Measurements from ENCODE around the gene MAPKAPK2.

MAPKAPK2 gene

GRCh38 chr1:206658981-206659273 is 25.8 kb upstream of the MAPKAPK2 start:
- TF ChIP-seq, protein P1, sequence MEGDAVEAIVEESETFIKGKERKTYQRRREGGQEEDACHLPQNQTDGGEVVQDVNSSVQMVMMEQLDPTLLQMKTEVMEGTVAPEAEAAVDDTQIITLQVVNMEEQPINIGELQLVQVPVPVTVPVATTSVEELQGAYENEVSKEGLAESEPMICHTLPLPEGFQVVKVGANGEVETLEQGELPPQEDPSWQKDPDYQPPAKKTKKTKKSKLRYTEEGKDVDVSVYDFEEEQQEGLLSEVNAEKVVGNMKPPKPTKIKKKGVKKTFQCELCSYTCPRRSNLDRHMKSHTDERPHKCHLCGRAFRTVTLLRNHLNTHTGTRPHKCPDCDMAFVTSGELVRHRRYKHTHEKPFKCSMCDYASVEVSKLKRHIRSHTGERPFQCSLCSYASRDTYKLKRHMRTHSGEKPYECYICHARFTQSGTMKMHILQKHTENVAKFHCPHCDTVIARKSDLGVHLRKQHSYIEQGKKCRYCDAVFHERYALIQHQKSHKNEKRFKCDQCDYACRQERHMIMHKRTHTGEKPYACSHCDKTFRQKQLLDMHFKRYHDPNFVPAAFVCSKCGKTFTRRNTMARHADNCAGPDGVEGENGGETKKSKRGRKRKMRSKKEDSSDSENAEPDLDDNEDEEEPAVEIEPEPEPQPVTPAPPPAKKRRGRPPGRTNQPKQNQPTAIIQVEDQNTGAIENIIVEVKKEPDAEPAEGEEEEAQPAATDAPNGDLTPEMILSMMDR (conservative IDR thresholded peaks at IDR 0.05; ENCODE audit: control insufficient read depth, insufficient read depth, low read depth, low read length), result no peak
- no peak for DNase-seq (ENCODE audit: low read depth)
- no peak overlapping the region for H3K4me3 ChIP-seq (ENCODE audit: control insufficient read depth, low read depth, low read length)

GRCh38 chr1:206660136-206660535 is 24.6 kb upstream of the MAPKAPK2 start:
- H3K4me3 ChIP-seq (ENCODE audit: control insufficient read depth, low read depth, low read length), result no peak overlapping the region
- TF ChIP-seq, protein P1 (conservative IDR thresholded peaks at IDR 0.05; ENCODE audit: control insufficient read depth, insufficient read depth, low read depth, low read length), result no peak
- DNase-seq (ENCODE audit: low read depth), result no peak

DNA sequence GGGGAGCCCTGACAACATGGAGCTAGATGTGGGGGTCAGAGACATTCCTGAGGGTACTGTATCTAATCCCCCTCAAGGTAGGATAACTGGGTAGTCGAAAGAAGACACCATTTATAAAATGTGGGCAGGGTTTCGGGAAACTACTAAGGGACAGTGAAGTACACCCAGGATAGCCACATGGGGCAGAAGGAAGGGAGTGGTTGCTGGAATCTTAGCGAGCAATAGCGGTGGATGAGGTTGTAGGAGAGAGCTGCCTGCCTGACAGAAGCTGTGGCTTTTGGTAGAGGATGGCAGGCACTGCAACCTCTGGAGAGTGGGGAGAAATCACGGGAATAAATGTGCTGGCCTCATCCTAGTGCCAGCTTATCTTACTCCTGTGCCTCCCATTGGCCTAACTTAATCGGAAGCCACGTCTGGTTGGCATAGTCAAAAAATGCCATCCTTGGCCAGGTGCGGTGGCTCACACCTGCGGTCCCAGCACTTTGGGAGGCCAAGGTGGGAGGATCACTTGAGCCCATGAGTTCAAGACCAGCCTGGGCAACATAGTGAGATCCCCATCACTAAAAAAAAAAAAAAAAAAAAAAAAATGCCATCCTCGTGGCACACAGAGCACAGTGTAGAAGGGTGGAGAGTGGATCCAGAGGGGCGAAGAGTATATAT is 23.4 kb upstream of the MAPKAPK2 start:
- no peak overlapping the region for H3K4me3 ChIP-seq (ENCODE audit: control insufficient read depth, low read depth, low read length)
- no peak for DNase-seq (ENCODE audit: low read depth)
- TF ChIP-seq, protein P1 (conservative IDR thresholded peaks at IDR 0.05; ENCODE audit: control insufficient read depth, insufficient read depth, low read depth, low read length), result no peak

GRCh38 chr1:206662396-206663092 is 22.2 kb upstream of the MAPKAPK2 start:
- no peak overlapping the region for H3K4me3 ChIP-seq (ENCODE audit: control insufficient read depth, low read depth, low read length)
- TF ChIP-seq, protein P1 (conservative IDR thresholded peaks at IDR 0.05; ENCODE audit: control insufficient read depth, insufficient read depth, low read depth, low read length), result no peak
- DNase-seq (ENCODE audit: low read depth), result no peak

- H3K4me3 ChIP-seq (ENCODE audit: control insufficient read depth, low read depth, low read length), result no peak overlapping the region
- no peak for DNase-seq (ENCODE audit: low read depth)
- TF ChIP-seq, protein P1 (conservative IDR thresholded peaks at IDR 0.05; ENCODE audit: control insufficient read depth, insufficient read depth, low read depth, low read length), result no peak
Measured at GRCh38 chr1:206663362-206663761, 21.3 kb upstream of the MAPKAPK2 start.

DNA sequence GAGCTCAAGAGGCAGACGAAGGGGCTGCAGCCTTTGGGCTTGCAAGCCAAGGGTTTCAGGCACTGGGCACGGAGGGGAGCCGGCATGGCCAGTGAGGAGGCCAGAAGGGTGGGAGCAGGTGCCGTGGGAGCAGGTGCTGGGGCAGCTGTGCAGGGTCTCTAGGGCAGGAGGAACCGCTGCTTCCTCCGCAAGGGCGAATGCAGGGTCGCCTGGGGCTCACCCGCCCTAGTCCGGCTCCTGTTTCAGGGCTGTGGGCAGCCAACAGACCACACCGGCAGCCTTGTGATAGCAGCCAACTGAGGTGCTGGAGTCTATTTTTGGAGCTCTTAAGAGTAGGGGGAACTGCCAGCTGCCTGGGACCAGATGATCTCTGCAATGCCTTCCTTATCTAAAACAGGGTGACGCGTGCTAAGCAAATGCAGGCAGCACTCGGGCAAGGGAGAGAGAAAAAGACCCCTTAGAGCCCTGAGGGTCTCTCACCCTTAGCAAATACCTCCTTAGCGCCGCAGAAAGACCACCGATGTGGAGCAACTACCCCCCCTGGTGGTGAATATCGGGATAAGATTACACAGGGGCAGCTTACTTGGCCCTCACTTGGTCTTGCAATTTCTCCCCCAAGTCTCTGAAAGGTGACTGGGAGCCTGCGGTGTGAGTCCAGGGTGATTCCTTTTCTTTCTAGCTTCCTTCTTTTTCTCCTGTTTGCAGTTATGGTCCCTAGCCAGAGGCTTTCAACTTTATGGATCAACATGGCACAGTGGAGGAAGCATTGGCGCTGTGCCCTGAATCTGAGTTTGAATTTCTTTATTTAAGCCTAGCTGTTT is 20.7 kb upstream of the MAPKAPK2 start:
- TF ChIP-seq, protein P1 (conservative IDR thresholded peaks at IDR 0.05; ENCODE audit: control insufficient read depth, insufficient read depth, low read depth, low read length), result peak; percentile 84
- peak; percentile 75 for DNase-seq (ENCODE audit: low read depth)
- H3K4me3 ChIP-seq (ENCODE audit: control insufficient read depth, low read depth, low read length), result no peak overlapping the region
